Dedifferentiated amniotic fluid mesenchymal stem cell (primary cell): ENCODE results near the gene PMPCA.
"Not testable (repeated sequence)": the region's sequence is repeated elsewhere in the genome, so short reads cannot be mapped to it uniquely, and the experiment has no call there.

Experiments used
- DNase-seq: peaks from one replicate; pipeline ENCODE4 v3.0.0-alpha.2; 2016; ENCODE audit errors: extremely low spot score

Gene PMPCA

GRCh38 chr9:136394312-136395019, 16.0 kb upstream of the PMPCA start:
- no peak for DNase-seq

- DNase-seq = no peak
Observed at GRCh38 chr9:136395020-136395340, 15.5 kb upstream of the PMPCA start.

GRCh38 chr9:136395345-136396218, 14.9 kb upstream of the PMPCA start:
- DNase-seq = no peak

GRCh38 chr9:136396219-136396515, 14.3 kb upstream of the PMPCA start:
- no peak for DNase-seq

- no peak for DNase-seq
Observed at GRCh38 chr9:136397643-136398042, 12.8 kb upstream of the PMPCA start.

- DNase-seq = no peak
Observed at GRCh38 chr9:136398286-136398685, 12.2 kb upstream of the PMPCA start.

- DNase-seq = no peak
Observed at GRCh38 chr9:136399176-136400037, 11.1 kb upstream of the PMPCA start.

GRCh38 chr9:136400038-136400834, 10.2 kb upstream of the PMPCA start, which contains the start of gene SNAPC4:
TSS of gene SNAPC4 (minus strand) at chr9:136400170. CDS start at chr9:136398428, 1,742 bp downstream.
- DNase-seq = peak; percentile 75

- no peak for DNase-seq
Observed at GRCh38 chr9:136401173-136401922, 9.1 kb upstream of the PMPCA start.

- DNase-seq = no peak
Observed at GRCh38 chr9:136402067-136402466, 8.4 kb upstream of the PMPCA start.

GRCh38 chr9:136403538-136403914, 6.9 kb upstream of the PMPCA start:
- DNase-seq = no peak

- no peak for DNase-seq
Observed at GRCh38 chr9:136403915-136404800, 6.3 kb upstream of the PMPCA start.

GRCh38 chr9:136404801-136405136, 5.7 kb upstream of the PMPCA start:
- DNase-seq = no peak

GRCh38 chr9:136405481-136405880, 5.0 kb upstream of the PMPCA start:
- no peak for DNase-seq

- DNase-seq = not testable (repeated sequence)
Observed at GRCh38 chr9:136405904-136406303, 4.6 kb upstream of the PMPCA start.

GRCh38 chr9:136407061-136407460, 3.4 kb upstream of the PMPCA start:
- not testable (repeated sequence) for DNase-seq

- no peak for DNase-seq
Observed at GRCh38 chr9:136407911-136408310, 2.5 kb upstream of the PMPCA start.

- DNase-seq = no peak
Observed at GRCh38 chr9:136409557-136410455, 652 bp upstream of the PMPCA start.

GRCh38 chr9:136411378-136411777, 920 bp downstream of the PMPCA start:
- no peak for DNase-seq
